ENCODE results near the gene ITK. TPM values are rescaled to one million over a fixed set of nuclear protein-coding genes. Genes with fewer than 3 reads are reported as not detected.
"Not testable (repeated sequence)": the region's sequence is repeated elsewhere in the genome, so short reads cannot be mapped to it uniquely, and the experiment has no call there.

Gene ITK
- total RNA-seq, 6 experiments from 2014 or later, result not detected

- H3K36me3 Mint-ChIP-seq (ENCODE audit: low read depth), result no peaks in the 10 kb centered on the region
- no peak overlapping the region for H3K4me3 Mint-ChIP-seq
- no peak overlapping the region for H3K27ac Mint-ChIP-seq
- H3K4me1 Mint-ChIP-seq (ENCODE audit: low read depth), result no peaks in the 10 kb centered on the region
- H3K27me3 Mint-ChIP-seq (ENCODE audit: insufficient read depth), result peaks cover 8% of the 10 kb centered on the region
- TF ChIP-seq CTCF (IDR thresholded peaks at IDR 0.05), result no peak
- no peaks in the 10 kb centered on the region for H3K9me3 Mint-ChIP-seq
- no peak for DNase-seq
Measured at GRCh38 chr5:157184117-157184670, 3.6 kb downstream of the ITK start.

- not testable (repeated sequence) for H3K9me3 Mint-ChIP-seq; H3K27me3 Mint-ChIP-seq (ENCODE audit: insufficient read depth); H3K4me3 Mint-ChIP-seq; H3K4me1 Mint-ChIP-seq (ENCODE audit: low read depth); H3K36me3 Mint-ChIP-seq (ENCODE audit: low read depth); H3K27ac Mint-ChIP-seq; DNase-seq
Measured at GRCh38 chr5:157185122-157185521, 4.5 kb downstream of the ITK start.

- no peaks in the 10 kb centered on the region for H3K9me3 Mint-ChIP-seq
- H3K27me3 Mint-ChIP-seq (ENCODE audit: insufficient read depth), result peaks cover 6% of the 10 kb centered on the region
Measured at GRCh38 chr5:157186309-157187045, 5.8 kb downstream of the ITK start.

GRCh38 chr5:157187046-157187754, 6.6 kb downstream of the ITK start:
- Mint-ChIP-seq H3K36me3 (ENCODE audit: low read depth) (no peaks in the 10 kb centered on the region), H3K4me3 (no peak overlapping the region), H3K27ac (no peak overlapping the region), H3K27me3 (ENCODE audit: insufficient read depth) (peaks cover 6% of the 10 kb centered on the region), H3K4me1 (ENCODE audit: low read depth) (no peaks in the 10 kb centered on the region), H3K9me3 (no peaks in the 10 kb centered on the region)
- DNase-seq, result no peak
- TF ChIP-seq CTCF (IDR thresholded peaks at IDR 0.05), result no peak

More at GRCh38 chr5:157186309-157187045, 5.8 kb downstream of the ITK start:
- Mint-ChIP-seq H3K4me3 (no peak overlapping the region), H3K36me3 (ENCODE audit: low read depth) (no peaks in the 10 kb centered on the region), H3K4me1 (ENCODE audit: low read depth) (no peaks in the 10 kb centered on the region), H3K27ac (no peak overlapping the region)
- no peak for TF ChIP-seq CTCF (IDR thresholded peaks at IDR 0.05)
- no peak for DNase-seq

- no peak for DNase-seq
- no peak overlapping the region for H3K27ac Mint-ChIP-seq
- H3K9me3 Mint-ChIP-seq, result no peaks in the 10 kb centered on the region
- peaks cover 6% of the 10 kb centered on the region for H3K27me3 Mint-ChIP-seq (ENCODE audit: insufficient read depth)
- no peak overlapping the region for H3K4me3 Mint-ChIP-seq
- TF ChIP-seq CTCF (IDR thresholded peaks at IDR 0.05), result no peak
- H3K4me1 Mint-ChIP-seq (ENCODE audit: low read depth), result no peaks in the 10 kb centered on the region
- H3K36me3 Mint-ChIP-seq (ENCODE audit: low read depth), result no peaks in the 10 kb centered on the region
Measured at GRCh38 chr5:157188270-157188669, 7.6 kb downstream of the ITK start.

- H3K27ac Mint-ChIP-seq, result no peak overlapping the region
- H3K9me3 Mint-ChIP-seq, result no peaks in the 10 kb centered on the region
- H3K4me1 Mint-ChIP-seq (ENCODE audit: low read depth), result no peaks in the 10 kb centered on the region
- H3K27me3 Mint-ChIP-seq (ENCODE audit: insufficient read depth), result peaks cover 4% of the 10 kb centered on the region
- no peak for TF ChIP-seq CTCF (IDR thresholded peaks at IDR 0.05)
- H3K36me3 Mint-ChIP-seq (ENCODE audit: low read depth), result no peaks in the 10 kb centered on the region
- no peak for DNase-seq
- H3K4me3 Mint-ChIP-seq, result no peak overlapping the region
Measured at GRCh38 chr5:157189223-157189622, 8.6 kb downstream of the ITK start.

Measured in HFFc6 (cell line).